Measurements from ENCODE around the gene SMPDL3B. TPM values are rescaled to one million over a fixed set of nuclear protein-coding genes. Genes with fewer than 3 reads are reported as not detected.

Gene SMPDL3B
- total and polyA plus RNA-seq, 2 of the 4 experiments (the other 2 are of a cell fraction) = not detected

DNA sequence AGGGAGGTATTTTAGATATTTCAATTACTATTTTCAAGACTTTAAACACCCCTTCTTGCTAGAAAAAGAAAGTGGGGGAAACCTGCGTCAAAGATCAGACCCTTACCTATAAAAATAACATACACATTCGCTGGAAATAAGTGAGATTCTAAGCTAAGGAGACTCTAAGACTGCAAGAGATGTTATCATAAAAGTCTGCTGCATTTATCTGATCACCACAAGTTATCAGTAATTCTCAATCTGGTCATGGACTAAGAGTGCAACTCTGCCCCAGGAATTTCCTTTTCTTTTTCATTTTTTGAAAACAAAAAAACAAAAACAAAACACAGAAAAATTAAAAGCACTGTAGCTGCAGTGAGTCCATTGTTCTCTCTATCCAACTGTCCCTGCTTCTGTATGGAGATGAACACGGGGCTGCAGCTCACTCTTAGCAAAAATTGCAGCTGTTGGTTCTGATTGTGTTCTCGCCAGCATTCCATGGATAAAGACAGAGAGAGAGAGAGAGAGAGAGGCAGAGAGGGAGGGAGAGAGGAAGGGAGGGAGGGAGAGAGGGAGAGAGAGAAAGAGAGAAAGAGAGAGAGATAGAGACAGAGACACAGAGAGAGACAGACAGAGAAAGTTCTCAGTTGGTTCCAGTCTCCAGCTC, 39.1 kb downstream of the SMPDL3B start:
- no peak overlapping the region for H4K8ac ChIP-seq (ENCODE audit: low read depth in 2 of 2, low read length in 2 of 2)
- no peak overlapping the region for H3K4ac ChIP-seq (ENCODE audit: low read depth, low read length)
- no peak overlapping the region for H2BK15ac ChIP-seq (ENCODE audit: low read depth, low read length)
- no peak overlapping the region for H3K9ac ChIP-seq (ENCODE audit: low read depth, low read length)
- no peak for DNase-seq
- H2BK5ac ChIP-seq (ENCODE audit: low read depth, low read length, poor library complexity, severe bottlenecking) = no peak overlapping the region
- WGBS, 2 experiments (ENCODE audit: extremely low coverage in 2 of 2, insufficient read length in 1 of 2) = 80% methylated on average over 1 of the region's 4 CpGs; no CpG with 5 or more reads in 1 of the 2 experiments
- no peaks in the 10 kb centered on the region for H3K9me3 ChIP-seq (ENCODE audit: control insufficient read depth, insufficient read depth, low read length)
- H2AK9ac ChIP-seq (replicated peaks; ENCODE audit: low read depth, low read length, poor library complexity) = no peak overlapping the region
- no peak overlapping the region for H3K4me2 ChIP-seq (ENCODE audit: low read depth, low read length)
- H3K79me1 ChIP-seq (ENCODE audit: low read depth in 1 of 2, low read length in 2 of 2) = peaks cover 4 to 13% of the 10 kb centered on the region in 2 experiments; a peak in 3 of 4 replicates
- TF ChIP-seq RAD21 (IDR thresholded peaks at IDR 0.05; ENCODE audit: low read length) = no peak
- no peak for TF ChIP-seq MXI1 (IDR thresholded peaks at IDR 0.05; ENCODE audit: borderline replicate concordance, low read depth, low read length)
- TF ChIP-seq, protein P1, sequence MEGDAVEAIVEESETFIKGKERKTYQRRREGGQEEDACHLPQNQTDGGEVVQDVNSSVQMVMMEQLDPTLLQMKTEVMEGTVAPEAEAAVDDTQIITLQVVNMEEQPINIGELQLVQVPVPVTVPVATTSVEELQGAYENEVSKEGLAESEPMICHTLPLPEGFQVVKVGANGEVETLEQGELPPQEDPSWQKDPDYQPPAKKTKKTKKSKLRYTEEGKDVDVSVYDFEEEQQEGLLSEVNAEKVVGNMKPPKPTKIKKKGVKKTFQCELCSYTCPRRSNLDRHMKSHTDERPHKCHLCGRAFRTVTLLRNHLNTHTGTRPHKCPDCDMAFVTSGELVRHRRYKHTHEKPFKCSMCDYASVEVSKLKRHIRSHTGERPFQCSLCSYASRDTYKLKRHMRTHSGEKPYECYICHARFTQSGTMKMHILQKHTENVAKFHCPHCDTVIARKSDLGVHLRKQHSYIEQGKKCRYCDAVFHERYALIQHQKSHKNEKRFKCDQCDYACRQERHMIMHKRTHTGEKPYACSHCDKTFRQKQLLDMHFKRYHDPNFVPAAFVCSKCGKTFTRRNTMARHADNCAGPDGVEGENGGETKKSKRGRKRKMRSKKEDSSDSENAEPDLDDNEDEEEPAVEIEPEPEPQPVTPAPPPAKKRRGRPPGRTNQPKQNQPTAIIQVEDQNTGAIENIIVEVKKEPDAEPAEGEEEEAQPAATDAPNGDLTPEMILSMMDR (conservative IDR thresholded peaks at IDR 0.05; ENCODE audit: low read depth, low read length) = no peak
- no peak for TF ChIP-seq RFX5 (IDR thresholded peaks at IDR 0.05; ENCODE audit: low read depth, low read length)
- TF ChIP-seq MAFK (IDR thresholded peaks at IDR 0.05; ENCODE audit: low read depth, low read length) = no peak
- TF ChIP-seq BHLHE40 (IDR thresholded peaks at IDR 0.05; ENCODE audit: low read depth, low read length) = no peak
- TF ChIP-seq POLR2A (IDR thresholded peaks at IDR 0.05; ENCODE audit: low read depth, low read length) = no peak
- no peak for TF ChIP-seq CHD1 (IDR thresholded peaks at IDR 0.05; ENCODE audit: low read depth, low read length)
- TF ChIP-seq, protein P2, sequence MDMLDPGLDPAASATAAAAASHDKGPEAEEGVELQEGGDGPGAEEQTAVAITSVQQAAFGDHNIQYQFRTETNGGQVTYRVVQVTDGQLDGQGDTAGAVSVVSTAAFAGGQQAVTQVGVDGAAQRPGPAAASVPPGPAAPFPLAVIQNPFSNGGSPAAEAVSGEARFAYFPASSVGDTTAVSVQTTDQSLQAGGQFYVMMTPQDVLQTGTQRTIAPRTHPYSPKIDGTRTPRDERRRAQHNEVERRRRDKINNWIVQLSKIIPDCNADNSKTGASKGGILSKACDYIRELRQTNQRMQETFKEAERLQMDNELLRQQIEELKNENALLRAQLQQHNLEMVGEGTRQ (IDR thresholded peaks at IDR 0.05; ENCODE audit: low read depth, low read length) = no peak
- no peak for TF ChIP-seq MAZ (IDR thresholded peaks at IDR 0.05; ENCODE audit: borderline replicate concordance, low read depth, low read length)
- no peak overlapping the region for H4K91ac ChIP-seq (ENCODE audit: insufficient read depth, low read depth, low read length)
- H4K5ac ChIP-seq (ENCODE audit: low read depth, low read length) = no peak overlapping the region
- dilution Hi-C loops (cut with HindIII; ENCODE audit: low sequenced_read_pairs, unreplicated experiment) (no loop called here), intact Hi-C loops (cut with micrococcal nuclease) (no loop called here), in situ Hi-C loops (cut with MboI; ENCODE audit: low sequenced_read_pairs) (no loop called here)
- H3K18ac ChIP-seq (ENCODE audit: low read depth, low read length) = no peak overlapping the region
- H3K14ac ChIP-seq (replicated peaks; ENCODE audit: low read depth, low read length) = no peak overlapping the region
- CTCF ChIA-PET = no interaction called here
- H3K4me1 ChIP-seq (ENCODE audit: control insufficient read depth, insufficient read depth, low read length) = peaks cover 13% of the 10 kb centered on the region
- H3K9me1 ChIP-seq (ENCODE audit: insufficient read depth, low read length) = peaks cover 9% of the 10 kb centered on the region
- H3K27me3 ChIP-seq (ENCODE audit: control insufficient read depth, insufficient read depth, low read length) = no peaks in the 10 kb centered on the region
- no peak overlapping the region for H2BK20ac ChIP-seq (ENCODE audit: low read depth, low read length)
- H3K56ac ChIP-seq (ENCODE audit: extremely low read depth, insufficient read depth, low read length) = no peak overlapping the region
- H2AK5ac ChIP-seq (ENCODE audit: low read depth, low read length) = no peak overlapping the region
- ATAC-seq (ENCODE audit: low read depth) = no peak
- no peak overlapping the region for H2AFZ ChIP-seq (replicated peaks; ENCODE audit: low read length, poor library complexity)
- H3K4me3 ChIP-seq (ENCODE audit: insufficient read depth, low read depth, low read length) = no peak overlapping the region
- POLR2A ChIA-PET (ENCODE audit: unreplicated experiment) = no interaction called here
- H4K20me1 ChIP-seq (ENCODE audit: insufficient read depth, low read length) = no peaks in the 10 kb centered on the region
- no peak overlapping the region for H2BK120ac ChIP-seq (ENCODE audit: low read depth, low read length)
- no peak overlapping the region for H3K23ac ChIP-seq (ENCODE audit: low read depth, low read length)
- no TSS peak for BruUV-seq (replicated peaks)
- H3K36me3 ChIP-seq (ENCODE audit: control insufficient read depth, insufficient read depth, low read length) = peaks cover 9% of the 10 kb centered on the region
- no peak overlapping the region for H3K27ac ChIP-seq (ENCODE audit: insufficient read depth, low read length)

Data from IMR-90 (cell line).